Measurements from ENCODE around the gene KDM2B. TPM values are rescaled to one million over a fixed set of nuclear protein-coding genes. Genes with fewer than 3 reads are reported as not detected.

The KDM2B gene
- total RNA-seq, 1 experiment from 2014 or later, result 49.3 TPM

GRCh38 chr12:121568518-121568917, 12.3 kb downstream of the KDM2B start:
- intact Hi-C loops (cut with micrococcal nuclease; ENCODE audit: unreplicated experiment), result no loop called here
- Histone ChIP-seq H3K4me1 (ENCODE audit: insufficient read depth, low read length, poor library complexity, severe bottlenecking) (no peaks in the 10 kb centered on the region), H3K36me3 (ENCODE audit: insufficient read depth, low read length, poor library complexity, severe bottlenecking) (peaks cover 14% of the 10 kb centered on the region), H3K9me3 (ENCODE audit: low read depth, low read length, poor library complexity, severe bottlenecking) (no peaks in the 10 kb centered on the region), H3K4me3 (ENCODE audit: low read depth, low read length, poor library complexity, severe bottlenecking) (no peak overlapping the region), H3K27me3 (replicated peaks; ENCODE audit: insufficient read depth, low read depth, low read length, poor library complexity) (no peaks in the 10 kb centered on the region), H3K27ac (ENCODE audit: low read depth, low read length, poor library complexity, severe bottlenecking) (no peak overlapping the region)
- no TSS peak for BruUV-seq (replicated peaks)
- POLR2A ChIA-PET (ENCODE audit: low non-redundant PET), result interaction anchor here (0.6 kb wide), 1 partner anchor 29 kb away, joined by 8 read pairs; no protein-coding TSS in a partner anchor
- CTCF ChIA-PET, result no interaction called here
- DNase-seq (ENCODE audit: low spot score), result no peak
- no peak for TF ChIP-seq EZH2 (IDR thresholded peaks at IDR 0.05; ENCODE audit: borderline replicate concordance, low read depth, low read length, poor library complexity, severe bottlenecking)

DNA sequence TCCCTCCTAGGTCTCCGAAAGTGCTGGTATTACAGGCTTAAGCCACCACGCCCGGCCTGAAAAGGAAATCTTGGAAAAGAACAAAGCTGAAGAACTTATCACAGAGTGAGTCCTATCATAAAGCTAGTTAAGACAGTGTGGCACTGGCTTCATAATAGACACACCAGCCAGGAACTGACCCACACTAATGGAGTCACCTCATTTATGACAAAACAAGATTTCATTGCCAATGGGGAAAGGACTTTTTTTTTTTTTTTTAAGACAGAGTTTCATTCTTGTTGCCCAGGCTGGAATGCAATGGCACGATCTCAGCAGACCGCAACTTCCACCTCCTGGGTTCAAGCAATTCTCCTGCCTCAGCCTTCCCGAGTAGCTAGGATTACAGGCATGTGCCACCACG, 15.7 kb downstream of the KDM2B start:
- H3K9me3 ChIP-seq (ENCODE audit: low read depth, low read length, poor library complexity, severe bottlenecking), result no peaks in the 10 kb centered on the region
- H3K27me3 ChIP-seq (replicated peaks; ENCODE audit: insufficient read depth, low read depth, low read length, poor library complexity), result no peaks in the 10 kb centered on the region
- no peaks in the 10 kb centered on the region for H3K4me1 ChIP-seq (ENCODE audit: insufficient read depth, low read length, poor library complexity, severe bottlenecking)
- intact Hi-C loops (cut with micrococcal nuclease; ENCODE audit: unreplicated experiment), result no loop called here
- ChIA-PET POLR2A (ENCODE audit: low non-redundant PET) (no interaction called here), CTCF (no interaction called here)
- peaks cover 3% of the 10 kb centered on the region for H3K36me3 ChIP-seq (ENCODE audit: insufficient read depth, low read length, poor library complexity, severe bottlenecking)
- no TSS peak for BruUV-seq (replicated peaks)
- TF ChIP-seq, protein P1, sequence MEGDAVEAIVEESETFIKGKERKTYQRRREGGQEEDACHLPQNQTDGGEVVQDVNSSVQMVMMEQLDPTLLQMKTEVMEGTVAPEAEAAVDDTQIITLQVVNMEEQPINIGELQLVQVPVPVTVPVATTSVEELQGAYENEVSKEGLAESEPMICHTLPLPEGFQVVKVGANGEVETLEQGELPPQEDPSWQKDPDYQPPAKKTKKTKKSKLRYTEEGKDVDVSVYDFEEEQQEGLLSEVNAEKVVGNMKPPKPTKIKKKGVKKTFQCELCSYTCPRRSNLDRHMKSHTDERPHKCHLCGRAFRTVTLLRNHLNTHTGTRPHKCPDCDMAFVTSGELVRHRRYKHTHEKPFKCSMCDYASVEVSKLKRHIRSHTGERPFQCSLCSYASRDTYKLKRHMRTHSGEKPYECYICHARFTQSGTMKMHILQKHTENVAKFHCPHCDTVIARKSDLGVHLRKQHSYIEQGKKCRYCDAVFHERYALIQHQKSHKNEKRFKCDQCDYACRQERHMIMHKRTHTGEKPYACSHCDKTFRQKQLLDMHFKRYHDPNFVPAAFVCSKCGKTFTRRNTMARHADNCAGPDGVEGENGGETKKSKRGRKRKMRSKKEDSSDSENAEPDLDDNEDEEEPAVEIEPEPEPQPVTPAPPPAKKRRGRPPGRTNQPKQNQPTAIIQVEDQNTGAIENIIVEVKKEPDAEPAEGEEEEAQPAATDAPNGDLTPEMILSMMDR (conservative IDR thresholded peaks at IDR 0.05; ENCODE audit: low read depth, low read length), result no peak
- TF ChIP-seq EZH2 (IDR thresholded peaks at IDR 0.05; ENCODE audit: borderline replicate concordance, low read depth, low read length, poor library complexity, severe bottlenecking), result no peak
- DNase-seq (ENCODE audit: low spot score), result no peak
- H3K27ac ChIP-seq (ENCODE audit: low read depth, low read length, poor library complexity, severe bottlenecking), result peak overlapping the region; percentile 21
- H3K4me3 ChIP-seq (ENCODE audit: low read depth, low read length, poor library complexity, severe bottlenecking), result no peak overlapping the region

DNA sequence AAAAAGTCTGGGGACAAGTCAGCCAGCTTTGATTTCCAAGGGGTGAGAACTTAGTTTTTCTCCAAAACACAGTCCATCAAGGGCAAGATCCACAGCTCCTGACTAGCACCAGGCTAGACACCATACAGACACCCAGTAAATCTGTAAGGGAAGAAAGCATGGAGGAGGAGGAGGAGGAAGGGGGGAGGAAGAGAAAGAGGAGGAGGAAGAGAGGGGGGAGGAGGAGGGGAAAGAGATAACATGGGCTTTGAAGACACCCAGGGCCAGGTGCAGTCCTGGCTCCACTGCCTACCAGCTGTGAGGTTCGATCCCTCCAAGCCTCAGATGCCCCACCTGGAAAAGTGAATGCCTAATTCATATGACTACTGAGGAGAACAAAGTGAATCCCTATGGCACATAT, 18.3 kb downstream of the KDM2B start:
- Histone ChIP-seq H3K27ac (ENCODE audit: low read depth, low read length, poor library complexity, severe bottlenecking) (no peak overlapping the region), H3K4me1 (ENCODE audit: insufficient read depth, low read length, poor library complexity, severe bottlenecking) (no peaks in the 10 kb centered on the region), H3K9me3 (ENCODE audit: low read depth, low read length, poor library complexity, severe bottlenecking) (no peaks in the 10 kb centered on the region), H3K4me3 (ENCODE audit: low read depth, low read length, poor library complexity, severe bottlenecking) (no peak overlapping the region), H3K36me3 (ENCODE audit: insufficient read depth, low read length, poor library complexity, severe bottlenecking) (peaks cover 3% of the 10 kb centered on the region), H3K27me3 (replicated peaks; ENCODE audit: insufficient read depth, low read depth, low read length, poor library complexity) (no peaks in the 10 kb centered on the region)
- no peak for TF ChIP-seq EZH2 (IDR thresholded peaks at IDR 0.05; ENCODE audit: borderline replicate concordance, low read depth, low read length, poor library complexity, severe bottlenecking)
- TF ChIP-seq, protein P1 (conservative IDR thresholded peaks at IDR 0.05; ENCODE audit: low read depth, low read length), result no peak
- no TSS peak for BruUV-seq (replicated peaks)
- CTCF ChIA-PET, result no interaction called here
- intact Hi-C loops (cut with micrococcal nuclease; ENCODE audit: unreplicated experiment), result no loop called here
- no peak for DNase-seq (ENCODE audit: low spot score)
- POLR2A ChIA-PET (ENCODE audit: low non-redundant PET), result no interaction called here

- H3K4me1 ChIP-seq (ENCODE audit: insufficient read depth, low read length, poor library complexity, severe bottlenecking), result no peaks in the 10 kb centered on the region
- H3K27me3 ChIP-seq (replicated peaks; ENCODE audit: insufficient read depth, low read depth, low read length, poor library complexity), result no peaks in the 10 kb centered on the region
- TF ChIP-seq, protein P1 (conservative IDR thresholded peaks at IDR 0.05; ENCODE audit: low read depth, low read length), result no peak
- TF ChIP-seq EZH2 (IDR thresholded peaks at IDR 0.05; ENCODE audit: borderline replicate concordance, low read depth, low read length, poor library complexity, severe bottlenecking), result no peak
- H3K36me3 ChIP-seq (ENCODE audit: insufficient read depth, low read length, poor library complexity, severe bottlenecking), result peaks cover 3% of the 10 kb centered on the region
- no TSS peak for BruUV-seq (replicated peaks)
- intact Hi-C loops (cut with micrococcal nuclease; ENCODE audit: unreplicated experiment), result no loop called here
- H3K9me3 ChIP-seq (ENCODE audit: low read depth, low read length, poor library complexity, severe bottlenecking), result no peaks in the 10 kb centered on the region
- DNase-seq (ENCODE audit: low spot score), result no peak
- H3K4me3 ChIP-seq (ENCODE audit: low read depth, low read length, poor library complexity, severe bottlenecking), result no peak overlapping the region
- POLR2A ChIA-PET (ENCODE audit: low non-redundant PET), result no interaction called here
- CTCF ChIA-PET, result no interaction called here
- no peak overlapping the region for H3K27ac ChIP-seq (ENCODE audit: low read depth, low read length, poor library complexity, severe bottlenecking)
Observed at GRCh38 chr12:121561009-121561395, 19.8 kb downstream of the KDM2B start.
